WTC11 (cell line): ENCODE data around the gene C12orf43.

Experiments used
- E2F4 ChIP-seq: sonication (generic); formaldehyde crosslinking; IDR thresholded peaks from 2 replicates; pipeline ENCODE4 v1.8.1; 2022; ENCODE audit warnings: low read depth, mild to moderate bottlenecking, moderate library complexity, missing genetic modification reagents, borderline replicate concordance
- ESRRA ChIP-seq: sonication (generic); formaldehyde crosslinking; IDR thresholded peaks from 2 replicates; pipeline ENCODE4 v1.8.1; 2022; ENCODE audit warnings: mild to moderate bottlenecking, missing genetic modification reagents, borderline replicate concordance
- MAX ChIP-seq: sonication (generic); formaldehyde crosslinking; IDR thresholded peaks from 2 replicates; pipeline ENCODE4 v1.8.0; 2022; ENCODE audit warnings: mild to moderate bottlenecking, missing genetic modification reagents
- SP1 ChIP-seq: sonication (generic); formaldehyde crosslinking; conservative IDR thresholded peaks from 2 replicates; pipeline ENCODE4 v1.8.1; 2022; ENCODE audit warnings: missing genetic modification reagents
- TF ChIP-seq, protein P1 (sequence below): fragments of 200-600 bp; IDR thresholded peaks from 2 replicates; pipeline ENCODE4 v1.8.0; 2022; ENCODE audit warnings: antibody characterized with exemption

DNA sequence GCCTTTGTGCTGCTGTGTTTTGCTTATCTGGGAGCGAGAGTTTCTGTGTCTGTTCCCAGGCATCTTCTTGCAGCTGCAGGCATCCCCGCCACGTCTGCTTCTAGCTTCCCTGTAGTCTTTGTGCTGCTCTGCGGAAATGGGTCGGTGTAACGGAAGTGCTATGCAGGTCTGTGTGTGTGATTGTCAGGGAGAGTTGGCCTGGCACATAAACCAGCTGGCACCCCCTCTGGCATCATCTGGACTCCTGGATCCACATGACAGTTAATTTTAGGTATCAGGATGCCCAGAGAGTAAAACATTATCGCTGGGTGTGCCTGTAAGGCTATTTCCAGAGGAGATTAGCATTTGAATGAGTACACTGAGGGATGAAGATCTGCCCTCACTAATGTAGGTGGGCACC is 32.2 kb upstream of the C12orf43 start:
- TF ChIP-seq, protein P1, sequence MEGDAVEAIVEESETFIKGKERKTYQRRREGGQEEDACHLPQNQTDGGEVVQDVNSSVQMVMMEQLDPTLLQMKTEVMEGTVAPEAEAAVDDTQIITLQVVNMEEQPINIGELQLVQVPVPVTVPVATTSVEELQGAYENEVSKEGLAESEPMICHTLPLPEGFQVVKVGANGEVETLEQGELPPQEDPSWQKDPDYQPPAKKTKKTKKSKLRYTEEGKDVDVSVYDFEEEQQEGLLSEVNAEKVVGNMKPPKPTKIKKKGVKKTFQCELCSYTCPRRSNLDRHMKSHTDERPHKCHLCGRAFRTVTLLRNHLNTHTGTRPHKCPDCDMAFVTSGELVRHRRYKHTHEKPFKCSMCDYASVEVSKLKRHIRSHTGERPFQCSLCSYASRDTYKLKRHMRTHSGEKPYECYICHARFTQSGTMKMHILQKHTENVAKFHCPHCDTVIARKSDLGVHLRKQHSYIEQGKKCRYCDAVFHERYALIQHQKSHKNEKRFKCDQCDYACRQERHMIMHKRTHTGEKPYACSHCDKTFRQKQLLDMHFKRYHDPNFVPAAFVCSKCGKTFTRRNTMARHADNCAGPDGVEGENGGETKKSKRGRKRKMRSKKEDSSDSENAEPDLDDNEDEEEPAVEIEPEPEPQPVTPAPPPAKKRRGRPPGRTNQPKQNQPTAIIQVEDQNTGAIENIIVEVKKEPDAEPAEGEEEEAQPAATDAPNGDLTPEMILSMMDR = no peak
- no peak for TF ChIP-seq ESRRA (CRISPR knock-in tag)
- TF ChIP-seq MAX (CRISPR knock-in tag) = no peak
- TF ChIP-seq SP1 (CRISPR knock-in tag) = no peak
- no peak for TF ChIP-seq E2F4 (CRISPR knock-in tag)
